Neuronal stem cell (in vitro differentiated cells): ENCODE measurements around the gene TMEM147.
A peak's percentile ranks its signal among the peaks of the same experiment; 100 is the strongest.

ENCODE experiments used
- DNase-seq: peaks from one replicate; pipeline ENCODE4 v3.0.0-alpha.2; 2013; ENCODE audit warnings: low spot score
- H2AFZ ChIP-seq: one replicate; pipeline ENCODE4 v1.6.1; 2013; ENCODE audit warnings: mild to moderate bottlenecking, low read length, inconsistent platforms
- H2AK5ac ChIP-seq: 2 replicates; pipeline ENCODE4 v1.6.1; 2013; ENCODE audit warnings: low read depth, mild to moderate bottlenecking, inconsistent platforms, low read length, moderate library complexity, mixed read lengths
- H2BK120ac ChIP-seq: 2 replicates; pipeline ENCODE4 v1.6.1; 2013; ENCODE audit warnings: low read depth, mild to moderate bottlenecking, inconsistent platforms, low read length, moderate library complexity, mixed read lengths
- H2BK12ac ChIP-seq: one replicate; pipeline ENCODE4 v1.6.1; 2013; ENCODE audit warnings: low read length, inconsistent platforms
- H2BK15ac ChIP-seq: 2 replicates; pipeline ENCODE4 v1.6.1; 2013; ENCODE audit warnings: mild to moderate bottlenecking, low read length, inconsistent platforms, mixed read lengths
- H2BK5ac ChIP-seq: one replicate; pipeline ENCODE4 v1.6.1; 2013; ENCODE audit warnings: inconsistent platforms, mild to moderate bottlenecking, low read length, moderate library complexity
- H3K14ac ChIP-seq: one replicate; pipeline ENCODE4 v1.6.1; 2013; ENCODE audit warnings: low read length, inconsistent platforms
- H3K18ac ChIP-seq: 2 replicates; pipeline ENCODE4 v1.6.1; 2013; ENCODE audit warnings: low read length, inconsistent platforms
- H3K23ac ChIP-seq: 2 replicates; pipeline ENCODE4 v1.6.1; 2013; ENCODE audit warnings: low read depth, mild to moderate bottlenecking, mixed read lengths, low read length, inconsistent platforms; ENCODE audit not compliant: poor library complexity
- H3K27ac ChIP-seq: replicated peaks from 3 replicates; pipeline ENCODE4 v1.5.1; 2013; ENCODE audit warnings: low read length, inconsistent platforms
- H3K27me3 ChIP-seq, 3 experiments: 2 replicates each; pipeline ENCODE4 v1.6.1; 2013; ENCODE audit warnings: low read length in 3 of 3, mild to moderate bottlenecking in 2 of 3, inconsistent platforms in 1 of 3, low read depth in 1 of 3, mixed read lengths in 1 of 3, moderate library complexity in 1 of 3; ENCODE audit not compliant: control insufficient read depth in 3 of 3, insufficient read depth in 3 of 3
- H3K36me3 ChIP-seq, 2 donors: replicated peaks in 1 of 2; 2 replicates each; pipeline ENCODE4 v1.6.1; 2013; ENCODE audit warnings: low read length in 2 of 2; ENCODE audit not compliant: control insufficient read depth in 2 of 2, insufficient read depth in 2 of 2
- H3K4ac ChIP-seq: 2 replicates; pipeline ENCODE4 v1.6.1; 2013; ENCODE audit warnings: inconsistent platforms, mild to moderate bottlenecking, low read length, moderate library complexity
- H3K4me1 ChIP-seq, 2 donors: 1 replicate in 1 of 2; 2 replicates in 1 of 2; pipeline ENCODE4 v1.6.1; 2013; ENCODE audit warnings: low read length in 2 of 2, low read depth in 1 of 2; ENCODE audit not compliant: control insufficient read depth in 2 of 2, insufficient read depth in 1 of 2
- H3K4me2 ChIP-seq: one replicate; pipeline ENCODE4 v1.6.1; 2013; ENCODE audit warnings: mild to moderate bottlenecking, low read length, inconsistent platforms; ENCODE audit not compliant: insufficient read depth, poor library complexity, severe bottlenecking
- H3K4me3 ChIP-seq, 2 donors: 2 replicates each; pipeline ENCODE4 v1.5.1; 2013; ENCODE audit warnings: low read length in 2 of 2, mild to moderate bottlenecking in 2 of 2, inconsistent platforms in 1 of 2, moderate library complexity in 1 of 2
- H3K79me1 ChIP-seq: one replicate; pipeline ENCODE4 v1.6.1; 2013; ENCODE audit warnings: low read depth, mild to moderate bottlenecking, inconsistent platforms, low read length, moderate library complexity
- H3K9ac ChIP-seq: one replicate; pipeline ENCODE4 v1.6.1; 2013; ENCODE audit warnings: mild to moderate bottlenecking, low read depth, low read length, inconsistent platforms; ENCODE audit not compliant: poor library complexity
- H3K9me3 ChIP-seq, 2 donors: replicated peaks in 1 of 2; 2 replicates each; pipeline versions ENCODE3 to v1.6.1; 2013; ENCODE audit warnings: low read length in 2 of 2, mild to moderate bottlenecking in 2 of 2, inconsistent platforms in 1 of 2, low read depth in 1 of 2, mixed read lengths in 1 of 2, moderate library complexity in 1 of 2; ENCODE audit not compliant: control insufficient read depth in 2 of 2, insufficient read depth in 1 of 2
- H4K8ac ChIP-seq: one replicate; pipeline ENCODE4 v1.6.1; 2013; ENCODE audit warnings: low read depth, mild to moderate bottlenecking, inconsistent platforms, low read length, moderate library complexity
- H4K91ac ChIP-seq: one replicate; pipeline ENCODE4 v1.6.1; 2013; ENCODE audit warnings: low read length, low read depth, mild to moderate bottlenecking, inconsistent platforms; ENCODE audit not compliant: poor library complexity
- WGBS, 2 donors: extraction: QIAGEN DNeasy Blood & Tissue Kit; methylation state at CpG; one replicate each; pipeline ENCODE4 v1.1.7; 2013; ENCODE audit warnings: missing lambda C conversion rate in 2 of 2, mixed read lengths in 1 of 2; ENCODE audit not compliant: insufficient read length in 2 of 2, insufficient replicate concordance in 1 of 2; ENCODE audit errors: extremely low coverage in 2 of 2; 5-methylcytosine and 5-hydroxymethylcytosine counted together

The TMEM147 gene

DNA sequence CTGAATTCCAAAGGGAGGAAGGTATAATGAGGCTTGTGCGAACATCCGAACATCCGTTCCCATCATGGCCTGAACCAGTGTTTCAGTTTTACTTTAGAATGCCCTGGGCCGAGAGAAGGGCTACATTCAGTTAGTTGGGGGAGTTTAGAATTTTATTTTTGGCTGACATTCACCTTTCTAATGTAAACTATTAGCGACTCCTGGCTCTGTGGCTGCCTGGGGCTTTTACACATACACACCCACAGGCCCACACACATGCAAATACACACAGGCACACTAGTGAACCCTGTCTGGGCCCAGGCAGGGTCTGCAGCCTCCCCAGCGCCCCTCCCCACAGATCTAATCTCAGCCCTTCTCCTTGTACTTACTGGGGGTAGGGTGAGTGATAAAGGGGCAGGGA is 6.1 kb upstream of the TMEM147 start:
- Histone ChIP-seq H2AK5ac (no peak overlapping the region), H3K18ac (no peak overlapping the region), H2BK5ac (no peak overlapping the region), H4K91ac (no peak overlapping the region), H3K4me1 (no peaks in the 10 kb centered on the region), H3K4ac (no peak overlapping the region), H3K27ac (no peak overlapping the region), H3K23ac (no peak overlapping the region), H2BK12ac (no peak overlapping the region), H3K9ac (no peak overlapping the region), H2BK15ac (no peak overlapping the region), H3K79me1 (peaks cover 2% of the 10 kb centered on the region), H3K4me2 (no peak overlapping the region), H2BK120ac (no peak overlapping the region), H3K36me3 (peaks cover 13 to 27% of the 10 kb centered on the region in 2 donors), H3K14ac (no peak overlapping the region), H4K8ac (no peak overlapping the region), H3K27me3 (peaks cover 0 to 3% (median 0%) of the 10 kb centered on the region in 3 experiments), H3K4me3 (no peak overlapping the region), H3K9me3 (peaks cover 0 to 2% of the 10 kb centered on the region in 2 donors), H2AFZ (no peak overlapping the region)
- no CpG with 5 or more reads among the region's 6 CpGs for WGBS, 2 donors
- DNase-seq: no peak

DNA sequence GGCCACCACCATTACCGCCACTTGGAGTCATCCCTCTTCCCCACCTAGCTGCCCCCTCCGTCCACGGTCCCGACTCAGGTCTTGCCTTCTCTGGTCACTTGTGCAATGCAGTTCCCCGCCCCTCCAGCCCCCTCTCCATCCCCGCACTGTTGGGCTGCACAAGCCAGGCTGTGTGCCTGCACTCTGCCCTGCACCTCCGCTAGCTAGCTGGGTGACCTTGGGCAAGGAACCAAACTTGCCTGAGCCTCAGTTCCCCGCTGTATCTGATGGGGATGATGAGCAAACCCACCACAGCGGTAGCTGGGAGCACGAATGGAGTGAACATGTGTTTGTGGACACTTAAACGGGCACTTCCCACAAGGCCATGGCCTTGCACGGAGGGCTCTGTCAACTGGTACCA is 5.6 kb upstream of the TMEM147 start:
- Histone ChIP-seq H3K79me1 (peaks cover 7% of the 10 kb centered on the region), H3K14ac (no peak overlapping the region), H3K4me1 (peaks cover 0 to 2% of the 10 kb centered on the region in 2 donors), H3K9ac (peak overlapping the region; percentile 54), H3K18ac (no peak overlapping the region), H2BK12ac (no peak overlapping the region), H3K23ac (peak overlapping the region; percentile 13), H3K4me2 (peak overlapping the region; percentile 3), H3K4me3 (no peak overlapping the region), H3K27ac (no peak overlapping the region), H3K4ac (no peak overlapping the region), H2AK5ac (no peak overlapping the region), H3K27me3 (no peaks in the 10 kb centered on the region), H2BK5ac (no peak overlapping the region), H4K8ac (no peak overlapping the region), H3K9me3 (peaks cover 0 to 2% of the 10 kb centered on the region in 2 donors), H3K36me3 (peaks cover 13 to 27% of the 10 kb centered on the region in 2 donors), H2AFZ (no peak overlapping the region), H2BK120ac (no peak overlapping the region), H2BK15ac (no peak overlapping the region), H4K91ac (no peak overlapping the region)
- no peak for DNase-seq
- no CpG with 5 or more reads among the region's 12 CpGs for WGBS, 2 donors

DNA sequence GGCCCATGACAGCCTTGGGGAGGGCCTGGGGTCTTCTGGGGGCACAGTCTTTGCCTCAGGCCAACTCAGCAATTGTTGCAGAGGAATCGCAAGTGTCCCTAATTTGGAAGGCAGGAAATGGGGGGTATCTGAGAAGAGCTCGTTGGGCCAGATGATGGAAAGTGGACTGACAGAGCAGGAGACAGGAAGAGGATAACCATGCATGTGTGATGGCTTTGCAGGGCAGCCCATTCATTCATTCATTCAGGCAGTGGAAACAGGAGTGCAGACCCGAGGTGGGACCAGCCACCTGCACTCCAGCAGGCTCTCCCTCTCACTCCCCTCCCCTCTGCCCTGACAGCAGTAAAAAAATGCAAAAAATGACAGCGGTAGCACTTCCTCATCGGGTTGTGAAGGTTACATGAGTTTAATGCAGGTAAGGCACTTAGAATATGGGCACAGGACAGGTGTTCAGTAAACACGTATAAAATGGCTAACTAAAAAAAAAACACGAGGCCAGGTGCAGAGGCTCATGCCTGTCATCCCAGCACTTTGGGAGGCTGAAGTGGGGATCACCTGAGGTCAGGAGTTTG is 5.0 kb upstream of the TMEM147 start:
- Histone ChIP-seq H2BK120ac (no peak overlapping the region), H3K79me1 (peaks cover 7% of the 10 kb centered on the region)
- WGBS, 2 donors: no CpG with 5 or more reads among the region's 7 CpGs

DNA sequence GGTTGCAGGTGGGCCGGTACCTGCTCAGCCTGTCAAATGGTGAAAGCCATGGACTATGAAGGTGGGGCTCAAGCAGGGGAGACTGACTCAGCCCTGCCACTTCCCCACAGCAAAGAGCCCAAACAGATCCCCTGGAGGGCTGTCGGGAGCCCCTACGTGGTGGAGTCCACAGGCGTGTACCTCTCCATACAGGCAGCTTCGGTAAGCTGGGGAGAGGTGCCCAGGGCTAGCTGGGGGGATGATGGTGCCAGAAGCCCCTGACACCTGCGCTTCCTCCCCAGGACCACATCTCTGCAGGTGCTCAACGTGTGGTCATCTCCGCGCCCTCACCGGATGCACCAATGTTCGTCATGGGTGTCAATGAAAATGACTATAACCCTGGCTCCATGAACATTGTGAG is 3.2 kb upstream of the TMEM147 start:
- Histone ChIP-seq H3K23ac (no peak overlapping the region), H4K91ac (no peak overlapping the region), H3K27me3 (no peaks in the 10 kb centered on the region), H3K18ac (no peak overlapping the region), H2BK15ac (no peak overlapping the region), H3K36me3 (peaks cover 13 to 33% of the 10 kb centered on the region in 2 donors), H3K4me1 (peaks cover 5 to 8% of the 10 kb centered on the region in 2 donors), H3K27ac (no peak overlapping the region), H2BK120ac (no peak overlapping the region), H3K9ac (no peak overlapping the region), H3K4me3 (no peak overlapping the region), H3K4me2 (no peak overlapping the region), H2AK5ac (no peak overlapping the region), H3K14ac (no peak overlapping the region), H3K79me1 (peaks cover 7% of the 10 kb centered on the region), H3K4ac (no peak overlapping the region), H4K8ac (no peak overlapping the region), H2BK12ac (no peak overlapping the region), H2BK5ac (peak overlapping the region; percentile 61), H3K9me3 (peaks cover 0 to 2% of the 10 kb centered on the region in 2 donors), H2AFZ (no peak overlapping the region)
- WGBS, 2 donors: no CpG with 5 or more reads among the region's 11 CpGs
- DNase-seq: no peak

More for the DNA sequence above, 5.0 kb upstream of the TMEM147 start:
- no peaks in the 10 kb centered on the region for H3K27me3 ChIP-seq
- H2BK12ac ChIP-seq: no peak overlapping the region
- peaks cover 0 to 2% of the 10 kb centered on the region in 2 donors for H3K4me1 ChIP-seq
- no peak overlapping the region for H3K4me3 ChIP-seq
- H3K23ac ChIP-seq: no peak overlapping the region
- H3K27ac ChIP-seq: no peak overlapping the region
- no peak for DNase-seq
- no peak overlapping the region for H3K4me2 ChIP-seq
- H2BK5ac ChIP-seq: no peak overlapping the region
- no peak overlapping the region for H2BK15ac ChIP-seq
- peaks cover 0 to 2% of the 10 kb centered on the region in 2 donors for H3K9me3 ChIP-seq
- no peak overlapping the region for H3K14ac ChIP-seq
- no peak overlapping the region for H2AFZ ChIP-seq
- no peak overlapping the region for H4K91ac ChIP-seq
- no peak overlapping the region for H4K8ac ChIP-seq
- no peak overlapping the region for H2AK5ac ChIP-seq
- no peak overlapping the region for H3K18ac ChIP-seq
- H3K4ac ChIP-seq: no peak overlapping the region
- H3K9ac ChIP-seq: no peak overlapping the region
- peaks cover 13 to 27% of the 10 kb centered on the region in 2 donors for H3K36me3 ChIP-seq
